Breast epithelium (tissue), 4 donors: ENCODE measurements around the gene CATSPER4. TPM values are rescaled to one million over a fixed set of nuclear protein-coding genes. Genes with fewer than 3 reads are reported as not detected.
"Not testable (repeated sequence)": the region's sequence is repeated elsewhere in the genome, so short reads cannot be mapped to it uniquely, and the experiment has no call there.

Experiments used
- DNase-seq, 2 donors: peaks; one replicate each; pipeline ENCODE4 v3.0.0-alpha.2; 2019; ENCODE audit warnings: low spot score in 2 of 2
- H3K27ac ChIP-seq, 2 donors: fragments of 200-600 bp; sonication (generic) in 1 of 2; one replicate each; pipeline ENCODE4 v1.5.1; 2016 to 2019; ENCODE audit warnings: mild to moderate bottlenecking in 1 of 2
- H3K27me3 ChIP-seq, 2 donors: fragments of 200-600 bp; sonication (generic) in 1 of 2; one replicate each; pipeline versions ENCODE4 v1.5.1 to v1.6.0; 2017 to 2019; ENCODE audit warnings: control low read depth in 1 of 2, mild to moderate bottlenecking in 1 of 2
- H3K36me3 ChIP-seq: fragments of 200-600 bp; one replicate; pipeline ENCODE4 v1.5.1; 2019
- H3K4me1 ChIP-seq, 2 donors: fragments of 200-600 bp; sonication (generic); one replicate each; pipeline ENCODE4 v1.5.1; 2016 to 2019; ENCODE audit warnings: control low read depth in 1 of 2
- H3K4me3 ChIP-seq, 3 donors: fragments of 200-600 bp; sonication (generic); 1 replicate in 2 of 3; 2 replicates in 1 of 3; pipeline ENCODE4 v1.5.1; 2016 to 2019; ENCODE audit warnings: mild to moderate bottlenecking in 3 of 3, moderate library complexity in 2 of 3
- H3K9me3 ChIP-seq, 2 donors: fragments of 200-600 bp; sonication (generic) in 1 of 2; one replicate each; pipeline ENCODE4 v1.5.1; 2016 to 2019; ENCODE audit warnings: control low read depth in 1 of 2
- CTCF ChIP-seq, 3 donors: fragments of 450-650 bp; IDR thresholded peaks; one replicate each; pipeline ENCODE4 v1.5.1; 2016 to 2017; ENCODE audit warnings: antibody characterized with exemption in 3 of 3, mild to moderate bottlenecking in 3 of 3, moderate library complexity in 3 of 3
- POLR2A ChIP-seq: fragments of 450-650 bp; IDR thresholded peaks from one replicate; pipeline ENCODE4 v1.6.1; 2016; ENCODE audit warnings: antibody characterized with exemption, mild to moderate bottlenecking, moderate library complexity
- POLR2AphosphoS5 ChIP-seq, 3 donors: sonication (generic); formaldehyde crosslinking; IDR thresholded peaks; one replicate each; pipeline ENCODE4 v1.6.1; 2017; ENCODE audit warnings: antibody characterized with exemption in 3 of 3
- intact Hi-C: fragments of 100-400 bp; cut with DNase I; formaldehyde crosslinking; loops from one replicate; pipeline ENCODE4 v1.15.1; 2023; ENCODE audit warnings: low total_unique reads
- total RNA-seq, 3 donors: library from RNA; depleted of rRNA; stranded (reverse); fragments of >200 nt; gene quantifications; one replicate each; pipeline ENCODE4 v1.1.0, GENCODE V29; 2016

CATSPER4 gene
- total RNA-seq, 3 donors from 2014 or later = not detected

DNA sequence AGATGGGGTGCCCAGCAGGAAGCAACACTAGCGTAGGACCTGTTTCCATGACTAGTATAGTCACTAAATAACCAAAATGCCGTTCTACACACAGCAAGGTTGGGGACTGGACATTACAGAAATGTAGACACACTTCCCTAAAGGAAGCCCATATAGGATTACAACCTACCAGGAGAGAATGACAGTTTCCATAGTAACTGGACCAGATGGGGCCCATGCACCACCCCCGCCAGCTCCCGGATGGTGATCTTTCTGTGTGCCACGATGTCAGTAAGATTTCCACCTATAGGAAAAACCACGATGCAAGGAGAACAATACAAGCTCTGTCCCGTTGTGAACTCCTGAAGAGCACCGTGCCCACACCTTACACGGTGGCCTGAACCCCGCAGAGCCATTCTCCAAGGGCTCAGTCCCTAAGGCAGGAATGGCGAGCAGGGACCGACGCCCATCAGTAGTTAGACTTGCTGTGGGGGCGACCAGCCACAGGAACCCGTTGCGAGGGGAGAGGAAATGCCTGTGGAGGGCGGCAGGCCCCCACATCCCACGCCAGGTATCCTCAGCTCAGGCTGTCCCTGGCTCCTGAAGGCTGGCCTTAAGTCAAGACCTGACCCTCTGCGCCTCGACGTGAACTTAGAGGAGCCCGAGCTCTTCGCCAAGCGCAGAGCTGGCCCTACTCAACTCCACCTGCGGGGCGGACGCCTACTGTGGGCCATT lies 30.0 kb downstream of the CATSPER4 start:
- Histone ChIP-seq H3K4me3 (no peak overlapping the region), H3K27ac (no peak overlapping the region), H3K9me3 (no peaks in the 10 kb centered on the region), H3K36me3 (no peaks in the 10 kb centered on the region), H3K27me3 (no peaks in the 10 kb centered on the region), H3K4me1 (no peaks in the 10 kb centered on the region)
- intact Hi-C loops = no loop called here
- TF ChIP-seq POLR2A (no peak), CTCF (IDR thresholded peaks at IDR 0.05) (no peak), POLR2AphosphoS5 (IDR thresholded peaks at IDR 0.05) (no peak)
- no peak for DNase-seq

DNA sequence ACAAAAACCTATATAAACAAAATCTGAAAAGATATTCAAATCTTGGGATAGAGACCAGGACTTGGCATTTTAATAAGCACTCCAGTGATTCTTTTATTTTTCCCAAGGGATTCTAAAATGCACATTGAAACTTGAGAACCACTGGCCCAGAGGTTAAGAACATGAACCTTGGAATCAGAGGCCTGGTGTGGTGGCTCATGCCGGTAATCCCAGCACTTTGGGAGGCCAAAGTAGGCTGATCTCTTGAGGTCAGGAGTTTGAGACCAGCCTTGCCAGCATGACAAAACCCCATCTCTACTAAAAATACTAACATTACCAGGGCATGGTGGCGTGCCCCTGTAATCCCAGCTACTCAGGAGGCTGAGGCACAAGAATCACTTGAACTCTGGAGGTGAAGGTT lies 30.7 kb downstream of the CATSPER4 start:
- Histone ChIP-seq H3K27me3 (no peaks in the 10 kb centered on the region), H3K4me1 (no peaks in the 10 kb centered on the region), H3K36me3 (no peaks in the 10 kb centered on the region), H3K9me3 (no peaks in the 10 kb centered on the region), H3K27ac (no peak overlapping the region), H3K4me3 (no peak overlapping the region)
- TF ChIP-seq CTCF (IDR thresholded peaks at IDR 0.05) = no peak
- no peak for TF ChIP-seq POLR2AphosphoS5 (IDR thresholded peaks at IDR 0.05)
- no peak for TF ChIP-seq POLR2A
- DNase-seq = no peak
- intact Hi-C loops = no loop called here

- no peak overlapping the region for H3K27ac ChIP-seq
- H3K4me3 ChIP-seq = no peak overlapping the region
- no peak for DNase-seq
- no peaks in the 10 kb centered on the region for H3K4me1 ChIP-seq
- no peaks in the 10 kb centered on the region for H3K9me3 ChIP-seq
- H3K27me3 ChIP-seq = no peaks in the 10 kb centered on the region
- no peaks in the 10 kb centered on the region for H3K36me3 ChIP-seq
- no peak for TF ChIP-seq POLR2AphosphoS5 (IDR thresholded peaks at IDR 0.05)
- no peak for TF ChIP-seq CTCF (IDR thresholded peaks at IDR 0.05)
- no peak for TF ChIP-seq POLR2A
- intact Hi-C loops = no loop called here
Observed at GRCh38 chr1:26224606-26225005, 34.2 kb downstream of the CATSPER4 start.

DNA sequence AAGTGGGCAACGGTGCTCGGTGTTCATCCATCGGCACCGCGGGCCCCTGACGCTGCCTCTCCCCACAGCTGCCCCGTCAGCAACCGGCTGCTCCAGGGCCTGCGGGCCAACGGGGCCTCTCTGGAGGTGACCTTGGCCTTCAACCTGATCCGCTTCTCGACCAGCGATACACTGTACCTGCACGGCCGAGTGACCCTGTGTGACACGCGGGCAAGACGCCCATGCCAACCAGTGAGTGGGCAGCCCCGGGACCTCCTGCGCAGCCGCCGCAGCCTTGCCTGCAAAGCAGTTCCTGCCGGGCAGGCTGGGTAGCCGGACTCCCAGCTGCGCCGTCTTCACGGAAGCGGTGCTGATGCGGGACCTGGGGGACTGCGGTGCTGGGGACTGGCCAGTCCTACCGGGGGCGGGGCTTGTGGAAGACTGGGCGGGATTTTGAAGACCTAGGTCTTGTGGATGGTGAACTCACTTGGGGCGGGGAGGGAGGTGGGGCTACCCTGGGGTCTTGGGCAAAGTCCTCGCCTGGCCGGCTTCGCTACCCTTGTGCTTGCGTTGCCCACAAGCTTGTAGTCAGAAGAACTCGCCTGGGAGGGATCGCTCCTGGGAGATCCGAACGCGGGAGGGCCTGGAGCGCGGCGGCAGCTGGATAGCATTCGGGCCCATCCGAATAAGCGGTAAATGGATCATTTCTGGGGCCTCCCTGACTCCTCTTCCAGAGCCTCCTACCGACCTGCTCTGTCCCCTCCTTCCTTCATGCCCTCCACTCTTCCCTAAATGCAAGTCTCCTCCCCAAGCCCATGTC lies 34.8 kb downstream of the CATSPER4 start:
- TF ChIP-seq POLR2AphosphoS5 (IDR thresholded peaks at IDR 0.05) (no peak), CTCF (IDR thresholded peaks at IDR 0.05) (no peak), POLR2A (no peak)
- Histone ChIP-seq H3K36me3 (no peaks in the 10 kb centered on the region), H3K27me3 (no peaks in the 10 kb centered on the region), H3K27ac (no peak overlapping the region), H3K9me3 (no peaks in the 10 kb centered on the region), H3K4me1 (no peaks in the 10 kb centered on the region), H3K4me3 (peak overlapping the region; percentile 19 to 59 (median 48))
- intact Hi-C loops = no loop called here
- DNase-seq = peak; percentile 32 to 59

GRCh38 chr1:26230682-26231081 lies 40.3 kb downstream of the CATSPER4 start:
- not testable (repeated sequence) for H3K4me1 ChIP-seq, DNase-seq
- intact Hi-C loops = loop anchor here (10.0 kb wide), 1 partner anchor 66 kb away; the partner anchor contains the start of genes C1orf232 and ZNF593

More at GRCh38 chr1:26230682-26231081, 40.3 kb downstream of the CATSPER4 start:
- not testable (repeated sequence) for H3K27ac ChIP-seq, H3K27me3 ChIP-seq, H3K4me3 ChIP-seq, H3K36me3 ChIP-seq, H3K9me3 ChIP-seq
